RWPE1 (cell line): ENCODE results near the gene HBM.
"Not testable (repeated sequence)": the region's sequence is repeated elsewhere in the genome, so short reads cannot be mapped to it uniquely, and the experiment has no call there.

ENCODE experiments used
- CTCF ChIA-PET: fragments of 350-600 bp; sonication (Branson Sonifier 250); formaldehyde crosslinking; extraction: SDS; loops from one replicate; lab custom pipeline; 2021; lab: Yijun Ruan, JAX
- POLR2A ChIA-PET: fragments of 400-600 bp; formaldehyde crosslinking; extraction: SDS; loops from one replicate; lab custom pipeline; 2020; ENCODE audit warnings: antibody characterized with exemption; ENCODE audit not compliant: low non-redundant PET; lab: Yijun Ruan, JAX
- DNase-seq: peaks from one replicate; pipeline ENCODE4 v3.0.0; 2012; ENCODE audit warnings: low spot score
- H3K27ac ChIP-seq: fragments of 450-650 bp; 2 replicates; pipeline ENCODE4 v1.5.1; 2017
- TF ChIP-seq, protein P1 (sequence below): fragments of 450-650 bp; conservative IDR thresholded peaks from 2 replicates; pipeline ENCODE4 v1.5.1; 2017; ENCODE audit warnings: low read depth, mild to moderate bottlenecking

The HBM gene

DNA sequence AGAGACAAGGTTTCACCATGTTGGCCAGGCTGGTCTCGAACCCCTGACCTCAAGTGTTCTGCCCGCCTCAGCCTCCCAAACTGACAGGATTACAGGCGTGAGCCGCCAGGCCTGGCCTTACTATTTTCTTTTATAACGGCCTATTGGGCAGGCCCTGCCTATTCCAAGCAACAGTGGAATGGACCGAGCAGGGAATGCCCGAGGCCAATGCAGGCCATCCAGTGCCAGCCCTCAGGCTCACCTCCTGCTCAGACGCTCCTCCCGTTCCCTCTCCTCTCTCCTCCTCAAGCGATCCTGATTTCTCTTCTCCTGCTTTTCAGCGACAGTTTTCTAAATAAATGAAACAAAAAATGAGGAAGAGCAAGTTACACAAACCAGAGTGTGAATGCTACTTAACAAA lies 26.9 kb downstream of the HBM start:
- H3K27ac ChIP-seq = no peak overlapping the region
- ChIA-PET CTCF (no interaction called here), POLR2A (no interaction called here)
- TF ChIP-seq, protein P1, sequence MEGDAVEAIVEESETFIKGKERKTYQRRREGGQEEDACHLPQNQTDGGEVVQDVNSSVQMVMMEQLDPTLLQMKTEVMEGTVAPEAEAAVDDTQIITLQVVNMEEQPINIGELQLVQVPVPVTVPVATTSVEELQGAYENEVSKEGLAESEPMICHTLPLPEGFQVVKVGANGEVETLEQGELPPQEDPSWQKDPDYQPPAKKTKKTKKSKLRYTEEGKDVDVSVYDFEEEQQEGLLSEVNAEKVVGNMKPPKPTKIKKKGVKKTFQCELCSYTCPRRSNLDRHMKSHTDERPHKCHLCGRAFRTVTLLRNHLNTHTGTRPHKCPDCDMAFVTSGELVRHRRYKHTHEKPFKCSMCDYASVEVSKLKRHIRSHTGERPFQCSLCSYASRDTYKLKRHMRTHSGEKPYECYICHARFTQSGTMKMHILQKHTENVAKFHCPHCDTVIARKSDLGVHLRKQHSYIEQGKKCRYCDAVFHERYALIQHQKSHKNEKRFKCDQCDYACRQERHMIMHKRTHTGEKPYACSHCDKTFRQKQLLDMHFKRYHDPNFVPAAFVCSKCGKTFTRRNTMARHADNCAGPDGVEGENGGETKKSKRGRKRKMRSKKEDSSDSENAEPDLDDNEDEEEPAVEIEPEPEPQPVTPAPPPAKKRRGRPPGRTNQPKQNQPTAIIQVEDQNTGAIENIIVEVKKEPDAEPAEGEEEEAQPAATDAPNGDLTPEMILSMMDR = no peak
- no peak for DNase-seq

DNA sequence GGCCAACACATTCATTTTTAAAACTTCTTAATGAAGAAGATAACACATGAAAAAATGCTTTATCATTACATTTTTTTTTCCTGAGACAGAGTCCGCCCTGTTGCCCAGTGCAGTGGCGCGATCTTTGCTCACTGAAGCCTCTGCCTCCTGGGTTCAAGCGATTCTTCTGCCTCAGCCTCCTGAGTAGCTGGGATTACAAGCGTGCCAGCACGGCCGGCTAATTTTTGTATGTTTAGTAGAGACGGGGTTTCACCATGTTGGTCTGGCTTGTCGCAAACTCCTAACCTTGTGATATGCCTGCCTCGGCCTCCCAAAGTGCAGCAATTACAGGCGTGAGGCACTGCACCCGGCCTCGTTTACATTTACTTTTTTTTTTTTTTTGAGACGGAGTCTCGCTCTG lies 27.7 kb downstream of the HBM start:
- TF ChIP-seq, protein P1 = no peak
- no peak for DNase-seq
- ChIA-PET CTCF (no interaction called here), POLR2A (no interaction called here)
- H3K27ac ChIP-seq = no peak overlapping the region; the same call in 1 of the 2 replicates

DNA sequence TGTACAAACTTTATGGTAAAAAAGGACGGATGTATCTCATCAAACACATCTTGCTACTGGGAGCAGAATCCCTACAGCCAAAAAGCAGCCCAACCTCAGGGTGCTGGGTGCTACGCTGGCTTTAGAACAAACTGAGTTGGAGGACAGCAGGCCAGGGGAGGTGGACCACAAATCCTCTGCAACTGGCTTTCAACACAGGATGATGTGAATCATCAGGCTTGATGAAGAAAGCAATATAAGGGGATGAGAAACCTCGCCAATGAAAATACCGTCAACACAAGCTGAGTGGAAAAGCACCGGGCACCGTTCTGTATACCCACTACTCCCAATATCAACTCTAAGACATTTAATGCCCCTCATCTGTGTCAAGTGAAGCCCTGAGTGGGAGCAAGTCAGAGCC lies 28.7 kb downstream of the HBM start:
- no peak overlapping the region for H3K27ac ChIP-seq
- no peak for DNase-seq
- TF ChIP-seq, protein P1 = no peak
- CTCF ChIA-PET = no interaction called here
- POLR2A ChIA-PET = no interaction called here

DNA sequence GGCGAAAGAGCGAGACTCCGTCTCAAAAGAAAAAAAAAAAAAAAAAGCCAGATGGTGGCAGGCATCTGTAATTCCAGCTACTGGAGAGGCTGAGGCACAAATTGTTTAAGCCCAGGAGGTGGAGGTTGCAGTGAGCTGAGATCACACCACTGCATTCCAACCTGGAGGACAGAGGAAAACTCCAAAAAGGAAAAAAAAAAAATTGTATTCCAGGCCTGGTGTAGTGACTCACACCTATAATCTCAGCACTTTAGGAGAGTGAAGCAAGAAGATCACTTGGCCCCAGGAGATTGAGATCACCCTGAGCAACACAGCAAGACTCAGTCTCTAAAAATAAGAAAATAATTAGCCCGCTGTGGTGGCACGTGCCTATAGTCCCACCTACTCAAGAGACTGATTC lies 34.6 kb downstream of the HBM start:
- POLR2A ChIA-PET = interaction anchor here (0.6 kb wide), 2 partner anchors 34 to 152 kb away, joined by 3 to 4 read pairs; partner anchors contain the start of genes AXIN1 and FAM234A
- no peak overlapping the region for H3K27ac ChIP-seq
- no peak for DNase-seq
- TF ChIP-seq, protein P1 = no peak
- CTCF ChIA-PET = interaction anchor here (1.5 to 1.7 kb wide), 2 partner anchors 12 to 19 kb away, joined by 3 to 9 read pairs; no protein-coding TSS in a partner anchor

DNA sequence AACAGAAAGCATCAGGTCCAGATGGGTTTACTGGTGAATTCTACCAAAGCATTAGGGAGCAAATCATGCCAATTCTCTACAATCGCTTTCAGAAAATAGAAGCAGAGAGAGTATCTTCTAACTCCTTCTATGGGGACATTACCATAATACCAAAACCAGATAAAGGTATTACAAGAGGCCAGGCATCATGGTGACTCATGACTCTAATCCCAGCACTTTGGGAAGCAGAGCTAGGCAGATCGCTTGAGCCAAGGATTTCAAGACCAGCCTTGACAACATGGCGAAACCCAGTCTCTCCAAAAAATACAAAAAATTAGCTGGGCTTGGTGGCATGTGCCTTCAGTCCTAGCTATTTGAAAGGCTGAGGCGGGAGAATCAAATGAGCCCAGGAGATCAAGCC lies 37.5 kb downstream of the HBM start:
- no peak overlapping the region for H3K27ac ChIP-seq
- CTCF ChIA-PET = interaction anchor here (1.1 kb wide), 1 partner anchor 96 kb away, joined by 5 read pairs; no protein-coding TSS in a partner anchor
- POLR2A ChIA-PET = no interaction called here
- no peak for DNase-seq
- TF ChIP-seq, protein P1 = no peak

DNA sequence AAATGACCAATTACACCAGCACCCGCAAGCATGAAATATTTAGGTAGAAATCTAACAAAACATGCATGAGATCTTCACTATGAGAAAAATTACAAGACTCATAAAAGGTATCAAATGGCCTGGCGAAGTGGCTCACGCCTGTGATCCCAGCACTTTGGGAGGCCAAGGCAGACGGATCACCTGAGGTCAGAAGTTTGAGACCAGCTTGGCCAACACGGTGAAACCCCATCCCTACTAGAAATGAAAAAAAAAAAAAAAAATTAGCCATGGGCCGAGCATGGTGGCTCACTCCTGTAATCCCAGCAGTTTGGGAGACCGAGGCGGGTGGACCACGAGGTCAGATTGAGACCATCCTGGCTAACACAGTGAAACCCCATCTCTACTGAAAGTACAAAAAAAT lies 38.3 kb downstream of the HBM start:
- CTCF ChIA-PET, POLR2A ChIA-PET, DNase-seq, H3K27ac ChIP-seq: not testable (repeated sequence)

DNA sequence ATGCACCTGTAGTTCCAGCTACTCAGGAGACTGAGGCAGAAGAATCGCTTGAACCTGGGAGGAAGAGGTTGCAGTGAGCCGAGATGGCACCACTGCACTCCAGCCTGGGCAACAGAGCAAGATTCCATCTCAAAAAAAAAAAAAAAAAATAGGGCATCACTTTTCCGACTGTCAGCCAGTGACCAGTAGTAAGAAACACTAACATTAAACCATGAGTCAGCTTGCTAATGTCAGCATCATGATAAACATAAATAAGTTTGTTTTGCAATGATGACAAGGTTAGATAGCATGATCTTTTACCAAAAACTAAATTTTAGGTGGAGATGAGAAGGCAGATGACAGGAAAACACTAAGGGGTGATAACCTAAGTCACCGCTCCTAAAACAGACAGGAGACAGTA lies 43.6 kb downstream of the HBM start:
- ChIA-PET POLR2A (interaction anchor here (0.6 kb wide), 1 partner anchor 15 kb away, joined by 3 read pairs; no protein-coding TSS in a partner anchor), CTCF (interaction anchor here (0.9 kb wide), 1 partner anchor 102 kb away, joined by 3 read pairs; no protein-coding TSS in a partner anchor)
- not testable (repeated sequence) for DNase-seq, H3K27ac ChIP-seq

DNA sequence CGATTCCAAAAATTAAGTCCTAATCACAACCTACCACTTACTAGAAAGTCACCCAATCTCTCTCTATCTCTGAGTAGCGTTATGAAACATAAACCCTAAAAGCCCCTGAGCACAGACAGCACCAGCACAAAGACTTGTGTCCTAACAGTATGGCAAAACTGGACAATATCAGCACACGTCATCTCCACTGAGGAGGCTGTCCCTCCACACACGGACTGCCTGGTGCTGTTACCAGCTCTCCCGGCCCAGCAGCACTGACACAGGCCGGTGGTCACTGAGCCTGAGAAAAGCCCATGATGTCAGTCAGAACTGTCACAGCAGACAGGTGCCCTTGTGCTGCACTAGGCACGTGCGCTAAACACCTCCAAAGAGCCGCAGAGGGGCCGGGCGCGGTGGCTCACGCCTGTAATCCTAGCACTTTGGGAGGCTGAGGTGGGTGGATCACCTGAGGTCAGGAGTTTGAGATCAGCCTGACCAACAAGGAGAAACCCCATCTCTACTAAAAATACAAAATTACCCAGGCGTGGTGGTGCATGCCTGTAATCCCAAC lies 45.9 kb downstream of the HBM start:
- DNase-seq, POLR2A ChIA-PET: not testable (repeated sequence)
- H3K27ac ChIP-seq = peak overlapping the region; percentile 4; the same call in 1 of the 2 replicates
- CTCF ChIA-PET = interaction anchor here (0.6 kb wide), 1 partner anchor 32 kb away, joined by 3 read pairs; no protein-coding TSS in a partner anchor
